K562 (cell line): ENCODE data around the gene RNF34. TPM values are rescaled to one million over a fixed set of nuclear protein-coding genes. Genes with fewer than 3 reads are reported as not detected.

Experiments
- ATAC-seq: fragments of 200-7000 bp; cut with Tn5 transposase; 3 replicates; pipeline ENCODE4 v1.9.1; 2020; ENCODE audit warnings: moderate library complexity
- BruUV-seq: library from RNA; stranded (reverse); fragments of 400-500 nt; replicated peaks from 2 replicates; lab custom pipeline; 2021; lab: Mats Ljungman, UMichigan
- CTCF ChIA-PET: fragments of 300-600 bp; formaldehyde crosslinking; extraction: SDS; loops from one replicate; lab custom pipeline; 2021; ENCODE audit warnings: low intra/inter-chr PET ratio; lab: Yijun Ruan, JAX
- POLR2A ChIA-PET: fragments of 300-600, 350-650 bp; sonication (Branson Sonifier 250); formaldehyde crosslinking; extraction: SDS; loops from one replicate; lab custom pipeline; 2021; ENCODE audit warnings: antibody characterized with exemption, inconsistent platforms; lab: Yijun Ruan, JAX
- DNase-seq, 4 experiments: peaks; one replicate each; pipeline versions ENCODE4 v3.0.0 to v3.0.0-alpha.2; 2011 to 2018; ENCODE audit warnings: low spot score in 3 of 4, mixed read lengths in 3 of 4; ENCODE audit errors: extremely low read depth in 1 of 4
- FAIRE-seq: peaks from 2 replicates; lab custom pipeline; 2011; peaks lifted over from hg19 to GRCh38; lab: Jason Lieb, UNC
- H2AFZ ChIP-seq: 2 replicates; pipeline ENCODE4 v1.6.0; 2011; ENCODE audit warnings: low read depth, low read length, control low read depth, inconsistent platforms
- H3K27ac ChIP-seq: fragments of 200-600 bp; 3 replicates; pipeline ENCODE4 v1.8.0; 2011; ENCODE audit warnings: low read depth, mild to moderate bottlenecking, control low read depth, inconsistent platforms, low read length, moderate library complexity, mixed read lengths; ENCODE audit errors: extremely low read depth
- H3K27me3 ChIP-seq, 2 experiments: fragments of 300-600 bp in 1 of 2; 2 replicates in 1 of 2; 3 replicates in 1 of 2; pipeline versions ENCODE4 v1.6.0 to v1.8.0; 2011; ENCODE audit warnings: inconsistent platforms in 2 of 2, low read length in 2 of 2, mild to moderate bottlenecking in 1 of 2, mixed read lengths in 1 of 2, moderate library complexity in 1 of 2; ENCODE audit not compliant: control insufficient read depth in 2 of 2, insufficient read depth in 2 of 2
- H3K36me3 ChIP-seq: fragments of 300-600 bp; 3 replicates; pipeline ENCODE4 v1.8.0; 2011; ENCODE audit warnings: mild to moderate bottlenecking, low read length, inconsistent platforms; ENCODE audit not compliant: control insufficient read depth, insufficient read depth
- H3K4me1 ChIP-seq, 2 experiments: fragments of 200-600 bp in 1 of 2; replicated peaks in 1 of 2; 2 replicates in 1 of 2; 3 replicates in 1 of 2; pipeline versions ENCODE4 v1.5.1 to v1.8.0; 2011; ENCODE audit warnings: inconsistent platforms in 2 of 2, low read length in 2 of 2, mild to moderate bottlenecking in 1 of 2, mixed read lengths in 1 of 2, moderate library complexity in 1 of 2; ENCODE audit not compliant: control insufficient read depth in 2 of 2, insufficient read depth in 2 of 2
- H3K4me2 ChIP-seq: 2 replicates; pipeline ENCODE4 v1.6.1; 2011; ENCODE audit warnings: low read length, control low read depth, inconsistent platforms, mixed read lengths; ENCODE audit not compliant: insufficient read depth
- H3K4me3 ChIP-seq: fragments of 200-600 bp; sonication (generic), shearing (Covaris generic); 2 replicates; pipeline ENCODE4 v1.5.1; 2016; ENCODE audit warnings: control low read depth, inconsistent platforms
- H3K79me2 ChIP-seq: fragments of 200-600 bp; 3 replicates; pipeline ENCODE4 v1.8.0; 2011; ENCODE audit warnings: low read length, inconsistent platforms; ENCODE audit not compliant: control insufficient read depth, insufficient read depth
- H3K9ac ChIP-seq, 2 experiments: 2 replicates each; pipeline versions ENCODE4 v1.6.0 to v1.6.1; 2011; ENCODE audit warnings: low read depth in 2 of 2, low read length in 2 of 2, control low read depth in 1 of 2, inconsistent platforms in 1 of 2, mild to moderate bottlenecking in 1 of 2, mixed read lengths in 1 of 2; ENCODE audit not compliant: insufficient read depth in 1 of 2
- H3K9me1 ChIP-seq: one replicate; pipeline ENCODE4 v1.6.0; 2011; ENCODE audit warnings: inconsistent platforms, mild to moderate bottlenecking, low read length, moderate library complexity; ENCODE audit not compliant: control insufficient read depth, insufficient read depth
- H3K9me3 ChIP-seq: replicated peaks from 2 replicates; pipeline ENCODE4 v1.5.1; 2011; ENCODE audit warnings: low read depth, low read length, inconsistent platforms; ENCODE audit not compliant: control insufficient read depth, insufficient read depth
- H4K20me1 ChIP-seq: replicated peaks from 2 replicates; pipeline ENCODE4 v1.6.1; 2011; ENCODE audit warnings: low read length, inconsistent platforms, mixed read lengths; ENCODE audit not compliant: control insufficient read depth, insufficient read depth
- ATF3 ChIP-seq, 2 experiments: fragments of 450-650 bp in 1 of 2; sonication (generic) in 1 of 2; formaldehyde crosslinking in 1 of 2; IDR thresholded peaks in 1 of 2; conservative IDR thresholded peaks in 1 of 2; 2 replicates each; pipeline versions ENCODE4 v1.6.1 to v1.8.1; 2016 to 2023; ENCODE audit warnings: mild to moderate bottlenecking in 2 of 2, moderate library complexity in 2 of 2, inconsistent platforms in 1 of 2, missing genetic modification reagents in 1 of 2
- BRF1 ChIP-seq: IDR thresholded peaks from 3 replicates; pipeline ENCODE4 v1.6.1; 2011; ENCODE audit warnings: borderline replicate concordance, mild to moderate bottlenecking; ENCODE audit not compliant: insufficient read length; ENCODE audit errors: extremely low read depth
- CREM ChIP-seq: IDR thresholded peaks from 2 replicates; pipeline ENCODE4 v1.6.1; 2014; ENCODE audit warnings: antibody characterized with exemption, low read depth
- FUS ChIP-seq: fragments of 200-400 bp; formaldehyde crosslinking; optimal IDR thresholded peaks from 2 replicates; pipeline ENCODE3; 2017; ENCODE audit warnings: low read depth, low read length
- GABPB2 ChIP-seq: fragments of 250-450 bp; sonication (Bioruptor Pico); conservative IDR thresholded peaks from 2 replicates; pipeline ENCODE4 v1.5.1; 2021; ENCODE audit warnings: mild to moderate bottlenecking
- HDGF ChIP-seq: fragments of 450-650 bp; IDR thresholded peaks from 2 replicates; pipeline ENCODE4 v1.6.1; 2016
- HMG20A ChIP-seq: fragments of 450-650 bp; formaldehyde crosslinking; conservative IDR thresholded peaks from 2 replicates; pipeline ENCODE4 v1.4.0; 2020; ENCODE audit warnings: mild to moderate bottlenecking, mixed read lengths
- HOXB6 ChIP-seq: fragments of 250-450 bp; sonication (Bioruptor Pico); IDR thresholded peaks from 2 replicates; pipeline ENCODE4 v1.5.1; 2022; ENCODE audit warnings: mild to moderate bottlenecking, borderline replicate concordance
- JUND ChIP-seq, 2 experiments: IDR thresholded peaks; 2 replicates in 1 of 2; 3 replicates in 1 of 2; pipeline ENCODE4 v1.6.1; 2011; ENCODE audit warnings: borderline replicate concordance in 2 of 2, low read depth in 2 of 2, low read length in 2 of 2, improper control_type of control experiment in 1 of 2, missing biosample characterization in 1 of 2, missing genetic modification characterization in 1 of 2, missing genetic modification reagents in 1 of 2
- PPARD ChIP-seq: fragments of 250-450 bp; sonication (Bioruptor Pico); IDR thresholded peaks from 2 replicates; pipeline ENCODE4 v1.8.0; 2022; ENCODE audit warnings: inconsistent platforms, mild to moderate bottlenecking, moderate library complexity
- RAD51 ChIP-seq: fragments of 450-650 bp; IDR thresholded peaks from 2 replicates; pipeline ENCODE4 v1.7.1; 2016; ENCODE audit warnings: low read depth, mild to moderate bottlenecking, borderline replicate concordance
- SMARCE1 ChIP-seq: fragments of 450-650 bp; IDR thresholded peaks from 2 replicates; pipeline ENCODE4 v1.7.1; 2016; ENCODE audit warnings: mild to moderate bottlenecking
- ZFP30 ChIP-seq: fragments of 250-450 bp; sonication (Bioruptor Pico); IDR thresholded peaks from 2 replicates; pipeline ENCODE4 v1.8.0; 2022; ENCODE audit warnings: moderate library complexity, mild to moderate bottlenecking, inconsistent platforms, borderline replicate concordance
- ZNF77 ChIP-seq: fragments of 250-450 bp; sonication (Bioruptor Pico); IDR thresholded peaks from 2 replicates; pipeline ENCODE4 v1.5.0; 2020
- ZNF79 ChIP-seq: fragments of 250-450 bp; sonication (Bioruptor Pico); IDR thresholded peaks from 2 replicates; pipeline ENCODE4 v1.4.0; 2020; ENCODE audit warnings: low read depth, mild to moderate bottlenecking, moderate library complexity
- WGBS: fragments of 100-300 bp; shearing (Covaris generic); methylation state at CpG from one replicate; pipeline ENCODE4 v1.1.6; 2016; ENCODE audit warnings: low coverage, mixed read lengths; ENCODE audit not compliant: insufficient coverage; ENCODE audit errors: missing lambda C conversion rate; 5-methylcytosine and 5-hydroxymethylcytosine counted together
- in situ Hi-C: fragments of 300-500 bp; cut with MboI; formaldehyde crosslinking; loops from 4 replicates; pipeline ENCODE4 v1.15.0; 2018; ENCODE audit warnings: inconsistent platforms, mixed read lengths
- intact Hi-C: fragments of 100-400 bp; cut with micrococcal nuclease; formaldehyde crosslinking; loops from 2 replicates; pipeline ENCODE4 v1.14.2; 2022
- polyA plus RNA-seq, 8 experiments: library from polyadenylated mRNA; depleted of rRNA in 4 of 8; stranded (reverse) in 5 of 8; unstranded in 3 of 8; fragments of >200 nt; fragmentation: Nextera tagmentation in 2 of 8; fragmentation: Illumina TruSeq in 1 of 8; extraction: Ambion mirVana in 2 of 8; extraction: Trizol in 1 of 8; gene quantifications; 2 replicates each; pipeline versions ENCODE4 v1.2.1 to v1.2.3, GENCODE V29; 2011 to 2014; ENCODE audit warnings: inconsistent platforms in 1 of 8, missing spikeins in 1 of 8
- total RNA-seq, 7 experiments: library from RNA; depleted of rRNA in 6 of 7; stranded (reverse); fragments of >200 nt in 6 of 7; fragmentation: Illumina TruSeq in 2 of 7; extraction: Trizol in 2 of 7; gene quantifications; 2 replicates each; pipeline versions ENCODE4 v1.2.1 to v1.2.3, GENCODE V29; 2011 to 2021; ENCODE audit warnings: low replicate concordance in 1 of 7

Gene RNF34
- total and polyA plus RNA-seq, 9 of the 15 experiments (the other 6 are each of a cell fraction or from before 2014, with no cell fraction given), result 41.7 to 88.9 (median 54.1) TPM

GRCh38 chr12:121453629-121454028 is 53.7 kb downstream of the RNF34 start:
- Histone ChIP-seq H2AFZ (no peak overlapping the region), H3K9me3 (no peaks in the 10 kb centered on the region), H3K9ac (no peak overlapping the region), H3K4me2 (no peak overlapping the region), H3K4me3 (no peak overlapping the region), H3K27me3 (no peaks in the 10 kb centered on the region), H4K20me1 (no peaks in the 10 kb centered on the region; the same call in 1 of the 2 replicates), H3K9me1 (no peaks in the 10 kb centered on the region), H3K36me3 (peaks cover 36% of the 10 kb centered on the region; the same call in 2 of the 3 replicates), H3K4me1 (peaks cover 0 to 19% of the 10 kb centered on the region in 2 experiments; a peak in 3 of 5 replicates), H3K79me2 (peaks cover 47% of the 10 kb centered on the region), H3K27ac (no peak overlapping the region)
- no TSS peak for BruUV-seq
- no peak for TF ChIP-seq HOXB6
- TF ChIP-seq JUND (IDR thresholded peaks at IDR 0.05; ENCODE audit: borderline replicate concordance, low read depth, low read length), result no peak
- TF ChIP-seq JUND (tag; IDR thresholded peaks at IDR 0.05; ENCODE audit: borderline replicate concordance, low read depth, low read length), result no peak
- TF ChIP-seq CREM, result no peak
- TF ChIP-seq ZFP30, result no peak
- TF ChIP-seq HMG20A, result no peak
- no peak for TF ChIP-seq GABPB2 (CRISPR knock-in tag)
- no peak for TF ChIP-seq BRF1
- TF ChIP-seq HDGF, result no peak
- no peak for TF ChIP-seq ZNF77
- no peak for TF ChIP-seq PPARD (CRISPR knock-in tag)
- no peak for TF ChIP-seq SMARCE1
- no peak for TF ChIP-seq RAD51
- no peak for TF ChIP-seq FUS
- no peak for TF ChIP-seq ATF3 (IDR thresholded peaks at IDR 0.05)
- no peak for TF ChIP-seq ATF3 (CRISPR knock-in tag; conservative IDR thresholded peaks at IDR 0.05)
- TF ChIP-seq ZNF79 (CRISPR knock-in tag), result no peak
- CTCF ChIA-PET, result no interaction called here
- FAIRE-seq, result no peak
- 90% methylated on average over 13 of the region's 18 CpGs for WGBS
- no peak for DNase-seq
- POLR2A ChIA-PET, result interaction anchor here (1.0 to 1.8 kb wide), 3 partner anchors 10 to 113 kb away, joined by 3 to 6 read pairs (median 4); no protein-coding TSS in a partner anchor
- in situ Hi-C loops (no loop called here), intact Hi-C loops (no loop called here)
- no peak for ATAC-seq
